HG03060 (cell line): ENCODE results near the gene CROT.
A peak's percentile ranks its signal among the peaks of the same experiment; 100 is the strongest.

Source experiments
- ATAC-seq: cut with Tn5 transposase; IDR thresholded peaks from one replicate; pipeline ENCODE4 v1.9.1; 2021; ENCODE audit warnings: low read depth, moderate number of reproducible peaks; ENCODE audit not compliant: unreplicated experiment

CROT gene

GRCh38 chr7:87413951-87414793 lies 68.7 kb downstream of the CROT start:
- no peak for ATAC-seq

- ATAC-seq = no peak
Measured at GRCh38 chr7:87414794-87415188, 69.3 kb downstream of the CROT start.

DNA sequence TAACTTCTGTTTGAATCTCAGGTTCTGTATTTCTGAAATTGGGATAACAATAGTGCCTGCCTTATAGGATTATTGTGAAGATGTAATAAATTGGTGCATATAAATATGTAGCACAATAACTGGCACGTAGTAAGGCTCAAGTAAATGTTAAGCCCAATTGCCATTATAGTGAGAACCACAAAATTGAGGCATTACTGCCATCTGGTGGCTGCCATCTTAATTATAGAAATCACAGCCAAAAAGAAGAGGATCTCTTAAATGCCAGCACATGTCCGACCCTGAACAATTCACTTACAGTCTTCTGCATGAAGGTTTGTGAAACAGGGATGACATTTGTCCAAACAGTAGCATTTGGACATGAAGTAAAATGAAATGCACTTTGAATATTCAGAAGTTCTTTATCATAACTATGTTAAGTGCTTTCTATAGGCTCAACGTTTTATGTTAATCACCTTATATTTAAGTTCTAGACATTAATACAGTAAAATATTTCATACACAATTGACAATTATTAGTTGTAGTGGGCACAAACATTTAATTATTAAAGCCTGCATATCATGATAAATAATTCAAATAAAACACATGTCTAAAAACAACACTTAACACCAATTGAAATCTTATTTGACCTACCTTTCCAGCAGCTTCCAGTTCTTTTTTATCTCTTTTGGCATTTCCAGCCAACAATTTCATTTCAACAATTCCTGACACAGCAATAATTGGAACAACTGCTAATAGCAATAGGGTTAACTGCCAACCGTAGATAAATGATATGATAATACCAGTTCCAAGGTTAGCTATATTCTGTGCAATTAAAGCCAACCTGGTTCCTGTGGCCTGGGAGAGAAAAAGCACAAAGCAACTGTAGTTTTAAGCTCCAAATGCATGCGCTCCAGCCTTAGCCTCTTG lies 71.5 kb downstream of the CROT start:
- peak; percentile 47 for ATAC-seq

DNA sequence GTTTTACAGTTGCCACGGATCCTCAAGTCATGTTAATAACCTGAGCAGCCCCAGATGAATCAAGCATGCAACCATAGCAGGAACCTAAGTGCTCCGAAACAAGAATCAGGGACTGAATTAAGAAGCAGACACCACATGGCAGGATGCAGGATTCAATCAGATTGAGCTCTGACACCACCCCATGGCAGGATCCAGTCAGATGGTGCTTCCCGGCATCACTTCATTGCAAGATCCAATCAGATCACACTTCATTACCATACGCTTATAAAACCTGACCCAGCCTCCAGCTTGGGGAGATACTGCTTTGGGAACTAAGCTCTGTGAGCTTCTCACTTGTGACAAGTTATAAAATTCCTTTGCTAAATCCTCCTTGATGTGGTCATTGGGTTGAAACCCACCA lies 74.7 kb downstream of the CROT start:
- ATAC-seq = no peak

GRCh38 chr7:87424075-87424474 lies 78.6 kb downstream of the CROT start:
- no peak for ATAC-seq

DNA sequence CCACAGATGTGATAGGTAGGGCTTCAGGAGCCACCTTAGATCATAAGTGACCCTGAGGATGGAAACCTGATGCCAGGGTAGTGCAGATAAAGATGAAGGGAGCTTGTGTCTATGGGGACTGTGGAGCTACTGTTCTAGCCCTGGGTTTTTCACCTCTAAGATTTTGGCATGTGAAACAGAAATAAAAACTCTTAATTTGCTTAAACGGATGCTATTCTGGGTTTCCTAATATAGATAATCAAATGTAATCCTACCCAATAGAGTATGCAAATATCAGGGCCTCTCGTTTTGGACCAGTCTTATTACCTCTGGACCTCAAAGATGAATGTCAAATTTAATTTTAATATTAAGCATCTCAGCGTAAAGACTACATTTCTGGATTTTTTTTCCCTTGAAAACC lies 80.7 kb downstream of the CROT start:
- ATAC-seq = peak; percentile 62

GRCh38 chr7:87427288-87427687 lies 81.8 kb downstream of the CROT start:
- no peak for ATAC-seq

DNA sequence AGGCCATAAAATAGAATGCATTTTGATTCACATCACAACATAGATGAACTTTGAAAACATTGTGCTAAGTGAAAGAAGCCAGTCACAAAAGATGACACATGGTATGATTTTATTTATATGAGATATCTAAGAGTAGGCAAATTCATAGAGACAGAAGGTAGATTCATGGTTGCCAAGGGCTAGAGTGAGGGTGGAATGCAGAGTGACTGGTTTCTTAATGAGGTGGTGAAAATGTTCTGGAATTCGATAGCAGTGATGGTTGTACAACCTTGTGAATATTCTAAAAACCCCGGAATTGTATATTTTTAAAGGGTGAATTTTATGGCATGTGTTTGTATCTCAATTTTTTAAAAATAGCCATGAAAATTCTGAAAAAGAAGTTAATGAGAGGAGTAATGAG lies 87.1 kb downstream of the CROT start:
- no peak for ATAC-seq

- no peak for ATAC-seq
Measured at GRCh38 chr7:87435546-87435945, 90.1 kb downstream of the CROT start.

GRCh38 chr7:87445897-87446296 lies 100.4 kb downstream of the CROT start:
- peak; percentile 95 for ATAC-seq

DNA sequence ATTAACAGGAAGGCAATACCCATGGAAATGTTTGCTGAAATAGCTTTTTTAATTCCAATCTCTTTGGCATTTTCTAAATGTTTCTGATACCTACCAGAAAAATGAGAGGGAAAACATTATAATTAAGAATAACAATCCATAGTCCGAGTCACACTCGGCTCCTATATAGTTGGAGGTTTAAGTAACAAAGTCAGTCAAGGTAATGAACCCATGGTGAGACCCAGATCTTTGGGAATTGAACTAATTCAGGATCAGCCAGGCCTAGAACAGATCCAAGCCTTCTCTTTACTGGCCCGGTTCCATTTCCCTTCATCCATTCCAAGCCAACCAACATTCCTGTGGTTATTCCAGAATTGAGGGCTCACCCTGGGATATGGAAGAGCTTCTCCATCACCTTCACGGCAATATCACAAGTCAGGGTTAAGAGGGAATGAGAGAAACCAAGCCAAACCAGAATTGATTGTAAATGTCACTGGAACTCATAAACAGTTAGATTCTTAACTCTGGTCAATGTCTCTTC lies 101.7 kb downstream of the CROT start:
- ATAC-seq = no peak

DNA sequence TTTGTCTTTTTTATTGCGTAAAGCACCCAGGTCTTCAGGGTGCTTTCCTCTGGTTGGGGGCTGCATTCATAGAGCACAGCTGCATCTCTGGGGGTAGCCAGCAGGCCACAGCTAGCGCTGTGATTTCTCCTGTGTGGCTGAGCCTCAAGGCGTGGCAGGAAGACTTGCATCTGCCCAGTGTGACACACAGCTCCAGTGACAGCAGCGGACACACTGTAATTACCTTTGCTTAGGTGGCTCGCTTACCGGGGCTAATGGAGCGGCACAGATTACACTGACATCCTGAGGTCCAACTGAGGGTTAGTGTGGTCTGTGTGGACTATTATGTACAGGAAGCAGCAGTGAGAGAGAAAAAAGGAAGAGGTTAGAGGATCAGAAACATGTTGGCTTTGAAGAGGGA lies 102.9 kb downstream of the CROT start:
- ATAC-seq = no peak
